ENCODE results near the gene SLCO3A1. TPM values are rescaled to one million over a fixed set of nuclear protein-coding genes. Genes with fewer than 3 reads are reported as not detected.

Gene SLCO3A1
- total and polyA plus RNA-seq, 2 of the 8 experiments (the other 6 are each of a cell fraction or from before 2014, with no cell fraction given), result 15.1 to 20.4 TPM

DNA sequence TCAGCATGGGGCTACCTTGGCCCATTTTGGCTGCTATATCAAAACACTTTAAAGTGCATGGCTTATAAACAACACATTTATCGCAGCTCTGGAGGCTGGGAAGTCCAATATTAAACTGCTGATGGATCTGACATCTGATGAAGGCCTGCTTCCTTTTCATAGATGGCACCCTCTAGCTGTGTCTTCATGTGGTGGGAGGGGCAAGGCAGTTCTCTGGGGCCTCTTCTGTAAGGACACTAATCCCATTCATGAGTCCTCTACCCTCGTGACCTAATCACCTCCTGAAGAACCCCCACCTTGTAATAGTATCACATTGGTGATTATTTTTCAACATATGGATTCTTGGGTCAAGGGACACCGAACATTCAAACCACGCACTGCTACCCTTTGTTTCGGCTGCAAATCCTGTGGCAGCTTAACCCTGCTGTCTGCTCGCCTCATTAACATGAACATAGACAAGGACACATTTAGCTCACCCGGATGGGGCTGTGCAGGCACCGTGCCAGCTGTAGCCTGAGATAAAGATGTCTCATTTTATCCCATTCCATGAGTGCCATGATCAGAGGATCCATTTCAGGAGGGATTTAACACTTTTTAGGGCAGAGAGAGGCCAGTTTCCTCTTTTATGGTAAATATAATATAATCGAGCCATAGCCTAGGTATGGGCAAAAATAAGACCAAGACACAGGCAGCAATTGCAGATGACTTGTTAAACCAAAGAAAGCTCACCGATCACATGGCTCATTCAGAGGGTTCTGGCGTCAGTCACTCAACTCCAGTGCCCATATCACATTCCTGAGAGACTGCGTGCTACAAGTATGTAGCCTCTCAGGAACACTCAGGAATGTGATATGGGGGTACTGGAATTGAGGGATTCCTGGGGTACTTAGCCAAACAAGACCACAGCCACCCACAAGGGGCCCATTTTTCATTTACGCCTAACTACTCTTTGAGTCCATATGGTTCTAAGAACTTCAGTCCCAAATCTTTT, 289.0 kb downstream of the SLCO3A1 start (continued):
- no peak for TF ChIP-seq BRCA1 (IDR thresholded peaks at IDR 0.05; ENCODE audit: low read depth, low read length)
